HT1080 (cell line): ENCODE data around the gene C22orf31. TPM values are rescaled to one million over a fixed set of nuclear protein-coding genes. Genes with fewer than 3 reads are reported as not detected.

Source experiments
- DNase-seq: peaks from one replicate; pipeline ENCODE4 v3.0.0-alpha.2; 2015; ENCODE audit warnings: low read depth
- total RNA-seq: library from RNA; depleted of rRNA; stranded (reverse); fragments of >200 nt; shearing (Covaris generic); gene quantifications from 2 replicates; pipeline ENCODE4 v1.2.3, GENCODE V29; 2014

The C22orf31 gene
- total RNA-seq, 1 experiment from 2014 or later = not detected

GRCh38 chr22:29081517-29082236 is 20.0 kb upstream of the C22orf31 start:
- no peak for DNase-seq

- DNase-seq = no peak
Measured at GRCh38 chr22:29080106-29080975, 18.7 kb upstream of the C22orf31 start.

- DNase-seq = no peak
Measured at GRCh38 chr22:29079218-29079901, 17.7 kb upstream of the C22orf31 start.

GRCh38 chr22:29078869-29079207 is 17.2 kb upstream of the C22orf31 start:
- no peak for DNase-seq

GRCh38 chr22:29078036-29078868 is 16.6 kb upstream of the C22orf31 start:
- no peak for DNase-seq

GRCh38 chr22:29074276-29074772 is 12.7 kb upstream of the C22orf31 start:
- DNase-seq = no peak

- no peak for DNase-seq
Measured at GRCh38 chr22:29073618-29074275, 12.1 kb upstream of the C22orf31 start.

GRCh38 chr22:29072979-29073617 is 11.5 kb upstream of the C22orf31 start, which contains the start of gene KREMEN1:
TSS of gene KREMEN1 (plus strand) at chr22:29073035. CDS start at chr22:29073131, 96 bp downstream.
- no peak for DNase-seq

- DNase-seq = peak; percentile 64
Measured at GRCh38 chr22:29072193-29072978, 10.8 kb upstream of the C22orf31 start.

- DNase-seq = no peak
Measured at GRCh38 chr22:29071261-29072045, 9.8 kb upstream of the C22orf31 start.

- no peak for DNase-seq
Measured at GRCh38 chr22:29070490-29070889, 8.9 kb upstream of the C22orf31 start.

GRCh38 chr22:29069463-29069862 is 7.8 kb upstream of the C22orf31 start:
- no peak for DNase-seq

- no peak for DNase-seq
Measured at GRCh38 chr22:29065468-29066190, 4.0 kb upstream of the C22orf31 start.

- DNase-seq = no peak
Measured at GRCh38 chr22:29062286-29062821, 723 bp upstream of the C22orf31 start.

GRCh38 chr22:29060931-29061330 is 700 bp downstream of the C22orf31 start:
- no peak for DNase-seq

GRCh38 chr22:29060251-29060869 is 1.3 kb downstream of the C22orf31 start:
- no peak for DNase-seq

- no peak for DNase-seq
Measured at GRCh38 chr22:29056472-29056871, 5.2 kb downstream of the C22orf31 start.
